ENCODE data around the gene CBLC.

DNA sequence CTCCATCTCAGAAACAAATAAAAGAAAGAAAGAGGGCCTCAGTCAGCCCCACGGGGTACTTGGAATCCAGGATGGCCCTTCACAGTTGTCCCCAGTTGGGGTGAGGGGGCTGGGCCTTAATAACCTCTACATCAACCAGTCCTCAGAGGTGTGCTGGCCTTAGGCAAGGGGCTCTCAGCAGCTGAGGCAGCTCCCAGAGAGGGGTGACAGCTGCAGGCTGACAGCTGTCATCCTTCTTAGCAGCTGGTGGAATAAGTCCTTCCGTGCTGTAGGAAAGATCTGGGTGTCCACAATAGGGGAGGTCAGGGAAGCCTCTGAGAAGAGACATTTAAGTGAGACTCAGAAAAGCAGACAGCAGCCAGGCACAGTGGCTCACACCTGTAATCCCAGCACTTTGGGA lies 38.6 kb downstream of the CBLC start:
- TF ChIP-seq, protein P1, sequence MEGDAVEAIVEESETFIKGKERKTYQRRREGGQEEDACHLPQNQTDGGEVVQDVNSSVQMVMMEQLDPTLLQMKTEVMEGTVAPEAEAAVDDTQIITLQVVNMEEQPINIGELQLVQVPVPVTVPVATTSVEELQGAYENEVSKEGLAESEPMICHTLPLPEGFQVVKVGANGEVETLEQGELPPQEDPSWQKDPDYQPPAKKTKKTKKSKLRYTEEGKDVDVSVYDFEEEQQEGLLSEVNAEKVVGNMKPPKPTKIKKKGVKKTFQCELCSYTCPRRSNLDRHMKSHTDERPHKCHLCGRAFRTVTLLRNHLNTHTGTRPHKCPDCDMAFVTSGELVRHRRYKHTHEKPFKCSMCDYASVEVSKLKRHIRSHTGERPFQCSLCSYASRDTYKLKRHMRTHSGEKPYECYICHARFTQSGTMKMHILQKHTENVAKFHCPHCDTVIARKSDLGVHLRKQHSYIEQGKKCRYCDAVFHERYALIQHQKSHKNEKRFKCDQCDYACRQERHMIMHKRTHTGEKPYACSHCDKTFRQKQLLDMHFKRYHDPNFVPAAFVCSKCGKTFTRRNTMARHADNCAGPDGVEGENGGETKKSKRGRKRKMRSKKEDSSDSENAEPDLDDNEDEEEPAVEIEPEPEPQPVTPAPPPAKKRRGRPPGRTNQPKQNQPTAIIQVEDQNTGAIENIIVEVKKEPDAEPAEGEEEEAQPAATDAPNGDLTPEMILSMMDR (IDR thresholded peaks at IDR 0.05) = no peak
- TF ChIP-seq POLR2A (IDR thresholded peaks at IDR 0.05) = no peak
